Epithelial cell of prostate (primary cell): Measurements from ENCODE around the gene CFAP91.
A peak's percentile ranks its signal among the peaks of the same experiment; 100 is the strongest.

Experiments
- DNase-seq: peaks from one replicate; pipeline ENCODE4 v3.0.0-alpha.2; 2011; ENCODE audit warnings: low read depth, low spot score
- H3K27ac ChIP-seq: fragments of 450-650 bp; 2 replicates; pipeline ENCODE4 v1.5.1; 2017; ENCODE audit warnings: mild to moderate bottlenecking

CFAP91 gene

GRCh38 chr3:119702530-119703527 is at the start of gene CFAP91:
CFAP91 (plus strand) TSS chr3:119703022; CDS start chr3:119703099, 77 bp downstream.
- DNase-seq: peak; percentile 24
- H3K27ac ChIP-seq: no peak within 1 kb of the TSS

GRCh38 chr3:119653876-119654275 is 48.9 kb upstream of the CFAP91 start:
- no peak for DNase-seq
- no peak overlapping the region for H3K27ac ChIP-seq

GRCh38 chr3:119657887-119658702 is 44.7 kb upstream of the CFAP91 start:
- no peak overlapping the region for H3K27ac ChIP-seq
- no peak for DNase-seq

GRCh38 chr3:119658994-119659393 is 43.8 kb upstream of the CFAP91 start:
- no peak overlapping the region for H3K27ac ChIP-seq
- no peak for DNase-seq

- no peak for DNase-seq
- H3K27ac ChIP-seq: no peak overlapping the region
These were observed 43.1 kb upstream of the CFAP91 start for GRCh38 chr3:119659606-119660291.

- H3K27ac ChIP-seq: no peak within 1 kb of the TSS
- DNase-seq: no peak
These were observed 42.1 kb upstream of the CFAP91 start, which contains the start of gene POPDC2 for GRCh38 chr3:119660474-119661440. POPDC2 (minus strand) TSS chr3:119660589; CDS start chr3:119660423, 166 bp downstream.

GRCh38 chr3:119662604-119663373 is 40.0 kb upstream of the CFAP91 start:
- DNase-seq: no peak
- H3K27ac ChIP-seq: peak overlapping the region; percentile 86

GRCh38 chr3:119663885-119664284 is 38.9 kb upstream of the CFAP91 start:
- H3K27ac ChIP-seq: peak overlapping the region; percentile 86
- no peak for DNase-seq

- H3K27ac ChIP-seq: peak overlapping the region; percentile 86
- DNase-seq: peak; percentile 69
These were observed 38.5 kb upstream of the CFAP91 start for GRCh38 chr3:119664370-119664769.

GRCh38 chr3:119664850-119665379 is 37.9 kb upstream of the CFAP91 start:
- no peak for DNase-seq
- peak overlapping the region; percentile 86 for H3K27ac ChIP-seq

- no peak for DNase-seq
- H3K27ac ChIP-seq: peak overlapping the region; percentile 86
These were observed 36.8 kb upstream of the CFAP91 start for GRCh38 chr3:119665954-119666559.

GRCh38 chr3:119669906-119670570 is 32.8 kb upstream of the CFAP91 start:
- DNase-seq: no peak
- H3K27ac ChIP-seq: no peak overlapping the region

GRCh38 chr3:119672776-119673175 is 30.0 kb upstream of the CFAP91 start:
- no peak overlapping the region for H3K27ac ChIP-seq
- DNase-seq: no peak

GRCh38 chr3:119673875-119674274 is 28.9 kb upstream of the CFAP91 start:
- no peak overlapping the region for H3K27ac ChIP-seq
- DNase-seq: no peak

- no peak for DNase-seq
- H3K27ac ChIP-seq: no peak overlapping the region
These were observed 27.5 kb upstream of the CFAP91 start for GRCh38 chr3:119675188-119675874.

- no peak for DNase-seq
- H3K27ac ChIP-seq: peak overlapping the region; percentile 83
These were observed 26.8 kb upstream of the CFAP91 start for GRCh38 chr3:119676020-119676419.
